ENCODE results near the gene RAB34.
A peak's percentile ranks its signal among the peaks of the same experiment; 100 is the strongest.

The RAB34 gene

DNA sequence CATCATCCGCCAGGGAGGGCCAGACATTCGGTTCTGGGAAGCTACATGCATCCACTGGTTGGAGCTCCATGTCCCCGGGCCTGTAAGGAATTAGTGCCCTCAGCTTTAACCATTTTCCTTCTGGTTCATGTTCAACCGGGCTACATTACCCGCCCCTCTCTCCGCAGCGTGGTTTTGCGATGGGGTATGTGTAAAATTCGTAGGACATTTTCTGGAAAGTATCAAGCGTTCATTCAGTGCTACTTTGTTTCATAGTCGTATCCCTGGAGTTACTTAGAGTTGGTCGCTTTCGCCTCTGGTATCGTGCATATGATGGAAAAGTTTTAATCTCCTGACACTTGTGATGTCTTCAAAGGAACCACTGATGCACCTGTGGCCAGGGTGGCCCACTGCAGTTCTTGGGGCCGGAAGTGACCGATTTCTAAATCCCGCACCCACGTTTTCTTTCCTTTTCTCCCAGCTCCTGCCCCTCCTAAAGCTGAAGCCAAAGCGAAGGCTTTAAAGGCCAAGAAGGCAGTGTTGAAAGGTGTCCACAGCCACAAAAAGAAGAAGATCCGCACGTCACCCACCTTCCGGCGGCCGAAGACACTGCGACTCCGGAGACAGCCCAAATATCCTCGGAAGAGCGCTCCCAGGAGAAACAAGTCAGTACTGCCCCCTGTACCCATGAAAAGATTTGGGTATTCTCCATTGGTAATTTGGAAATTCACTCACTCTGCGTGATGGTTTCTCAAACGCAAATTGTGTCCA lies 2.8 kb upstream of the RAB34 start:
- H3K4me3 ChIP-seq (ENCODE audit: low read depth, low read length): peak overlapping the region; percentile 92
- POLR2A ChIA-PET: interaction anchor here (0.6 to 4.3 kb wide), 29 partner anchors 8 to 872 kb away, joined by 3 to 190 read pairs (median 5); partner anchors contain the start of genes ANKRD13B, BLTP2, FAM222B and FLOT2
- H3K36me3 ChIP-seq (ENCODE audit: control insufficient read depth in 2 of 2, insufficient read depth in 1 of 2, low read length in 2 of 2): peaks cover 26 to 66% of the 10 kb centered on the region in 2 experiments
- CTCF ChIA-PET: interaction anchor here (0.6 to 13.6 kb wide), 7 partner anchors 26 to 396 kb away, joined by 3 to 445 read pairs (median 3); partner anchors contain the start of genes BLTP2 and TRAF4
- peak overlapping the region; percentile 90 for H3K27ac ChIP-seq (ENCODE audit: extremely low read depth, low read depth, low read length)
- no peaks in the 10 kb centered on the region for H3K9me3 ChIP-seq (ENCODE audit: control insufficient read depth, insufficient read depth, low read depth, low read length)
- H3K4me1 ChIP-seq (ENCODE audit: control insufficient read depth, insufficient read depth, low read length): peaks cover 21% of the 10 kb centered on the region
- TF ChIP-seq ZBTB11 (tag by site-specific recombination; conservative IDR thresholded peaks at IDR 0.05; ENCODE audit: low read depth) (no peak), ZFP3 (tag by site-specific recombination; IDR thresholded peaks at IDR 0.05; ENCODE audit: low read depth) (no peak), ZNF544 (tag by site-specific recombination; IDR thresholded peaks at IDR 0.05) (no peak), CTCF (tag by site-specific recombination; IDR thresholded peaks at IDR 0.05) (peak; percentile 28; the same call in 1 of the 2 replicates), ZNF341 (tag by site-specific recombination; IDR thresholded peaks at IDR 0.05; ENCODE audit: low read depth) (0 out of 2 replicates have a peak, but pooled peaks have one; percentile 2), SP2 (tag by site-specific recombination; IDR thresholded peaks at IDR 0.05) (no peak), ZNF530 (tag by site-specific recombination; IDR thresholded peaks at IDR 0.05; ENCODE audit: low read depth) (no peak), HOXD13 (CRISPR knock-in tag; IDR thresholded peaks at IDR 0.05; ENCODE audit: borderline replicate concordance) (no peak), ZNF133 (tag by site-specific recombination; IDR thresholded peaks at IDR 0.05) (no peak), ZNF184 (tag by site-specific recombination; IDR thresholded peaks at IDR 0.05) (no peak), ZNF571 (tag by site-specific recombination; IDR thresholded peaks at IDR 0.05) (no peak), SETDB1 (IDR thresholded peaks at IDR 0.05; ENCODE audit: insufficient read length, low read length) (no peak), ZNF768 (tag by site-specific recombination; IDR thresholded peaks at IDR 0.05) (no peak), ZNF350 (tag by site-specific recombination; IDR thresholded peaks at IDR 0.05) (no peak), ZNF138 (tag by site-specific recombination; IDR thresholded peaks at IDR 0.05; ENCODE audit: borderline replicate concordance) (0 out of 2 replicates have a peak, but pooled peaks have one; percentile 1), ZNF18 (tag by site-specific recombination; IDR thresholded peaks at IDR 0.05) (0 out of 2 replicates have a peak, but pooled peaks have one; percentile 4), SCRT2 (tag by site-specific recombination; IDR thresholded peaks at IDR 0.05) (0 out of 2 replicates have a peak, but pooled peaks have one; percentile 38), FEZF1 (tag by site-specific recombination; IDR thresholded peaks at IDR 0.05) (no peak), ZNF510 (tag by site-specific recombination; IDR thresholded peaks at IDR 0.05; ENCODE audit: insufficient replicate concordance) (no peak), PRDM2 (tag by site-specific recombination; IDR thresholded peaks at IDR 0.05; ENCODE audit: borderline replicate concordance) (no peak), ZNF660 (tag by site-specific recombination; IDR thresholded peaks at IDR 0.05) (0 out of 2 replicates have a peak, but pooled peaks have one; percentile 8)
- TF ChIP-seq, protein P1, sequence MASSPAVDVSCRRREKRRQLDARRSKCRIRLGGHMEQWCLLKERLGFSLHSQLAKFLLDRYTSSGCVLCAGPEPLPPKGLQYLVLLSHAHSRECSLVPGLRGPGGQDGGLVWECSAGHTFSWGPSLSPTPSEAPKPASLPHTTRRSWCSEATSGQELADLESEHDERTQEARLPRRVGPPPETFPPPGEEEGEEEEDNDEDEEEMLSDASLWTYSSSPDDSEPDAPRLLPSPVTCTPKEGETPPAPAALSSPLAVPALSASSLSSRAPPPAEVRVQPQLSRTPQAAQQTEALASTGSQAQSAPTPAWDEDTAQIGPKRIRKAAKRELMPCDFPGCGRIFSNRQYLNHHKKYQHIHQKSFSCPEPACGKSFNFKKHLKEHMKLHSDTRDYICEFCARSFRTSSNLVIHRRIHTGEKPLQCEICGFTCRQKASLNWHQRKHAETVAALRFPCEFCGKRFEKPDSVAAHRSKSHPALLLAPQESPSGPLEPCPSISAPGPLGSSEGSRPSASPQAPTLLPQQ (tag by site-specific recombination; IDR thresholded peaks at IDR 0.05): no peak

Data from HEK293 (cell line).